HG03066 (cell line): ENCODE results near the gene TENM3.

Experiments
- ATAC-seq: cut with Tn5 transposase; IDR thresholded peaks from one replicate; pipeline ENCODE4 v1.9.1; 2021; ENCODE audit warnings: low read depth; ENCODE audit not compliant: unreplicated experiment

Gene TENM3

DNA sequence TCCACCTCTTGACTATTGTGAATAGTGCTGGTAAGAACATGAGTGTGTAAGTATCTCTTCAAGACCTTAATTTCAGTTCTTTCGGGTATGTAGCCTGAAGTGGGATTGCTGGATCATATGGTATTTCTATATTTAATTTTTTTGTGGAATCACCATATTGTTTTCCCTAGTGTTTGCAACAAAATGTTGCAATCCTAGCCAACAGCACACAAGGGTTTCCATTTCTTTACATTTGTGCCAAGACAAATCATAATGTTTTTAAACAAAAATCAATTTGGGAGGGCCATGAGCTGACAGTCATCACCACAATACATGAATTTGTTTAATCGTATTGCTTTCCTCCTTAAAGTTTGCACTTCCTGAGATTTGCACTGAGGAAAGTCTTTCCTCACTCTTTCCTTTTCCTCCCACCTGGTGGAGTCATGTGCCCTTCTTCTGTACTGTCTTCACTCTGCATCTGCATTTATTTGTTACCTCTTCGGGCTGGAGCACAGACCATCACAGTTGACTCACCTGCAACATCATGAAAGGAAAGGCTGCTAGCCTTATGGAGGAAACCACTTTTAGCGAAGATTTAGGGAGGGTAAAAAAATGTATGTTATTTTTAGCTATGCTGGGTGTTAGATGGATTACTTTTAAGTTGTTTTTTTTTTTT is 404.6 kb downstream of the TENM3 start:
- no peak for ATAC-seq

DNA sequence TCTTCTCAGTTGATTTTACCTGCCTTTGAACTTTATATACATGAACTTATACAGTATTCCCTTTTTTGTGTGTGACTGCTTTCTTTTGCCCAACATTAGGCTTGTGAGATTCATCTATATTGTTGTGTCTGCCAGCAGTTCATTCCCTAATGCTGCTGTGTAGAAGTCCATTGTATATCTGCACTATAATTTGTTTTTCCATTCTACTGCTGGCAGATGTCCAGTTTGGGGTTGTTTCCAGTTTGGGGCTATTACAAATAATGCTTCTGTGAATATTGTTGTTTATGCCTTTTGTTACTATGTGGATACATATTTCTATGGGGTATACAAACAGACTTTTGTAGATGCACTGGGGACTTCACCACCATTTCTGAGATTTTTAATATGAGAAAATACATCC is 405.6 kb downstream of the TENM3 start:
- ATAC-seq = no peak

DNA sequence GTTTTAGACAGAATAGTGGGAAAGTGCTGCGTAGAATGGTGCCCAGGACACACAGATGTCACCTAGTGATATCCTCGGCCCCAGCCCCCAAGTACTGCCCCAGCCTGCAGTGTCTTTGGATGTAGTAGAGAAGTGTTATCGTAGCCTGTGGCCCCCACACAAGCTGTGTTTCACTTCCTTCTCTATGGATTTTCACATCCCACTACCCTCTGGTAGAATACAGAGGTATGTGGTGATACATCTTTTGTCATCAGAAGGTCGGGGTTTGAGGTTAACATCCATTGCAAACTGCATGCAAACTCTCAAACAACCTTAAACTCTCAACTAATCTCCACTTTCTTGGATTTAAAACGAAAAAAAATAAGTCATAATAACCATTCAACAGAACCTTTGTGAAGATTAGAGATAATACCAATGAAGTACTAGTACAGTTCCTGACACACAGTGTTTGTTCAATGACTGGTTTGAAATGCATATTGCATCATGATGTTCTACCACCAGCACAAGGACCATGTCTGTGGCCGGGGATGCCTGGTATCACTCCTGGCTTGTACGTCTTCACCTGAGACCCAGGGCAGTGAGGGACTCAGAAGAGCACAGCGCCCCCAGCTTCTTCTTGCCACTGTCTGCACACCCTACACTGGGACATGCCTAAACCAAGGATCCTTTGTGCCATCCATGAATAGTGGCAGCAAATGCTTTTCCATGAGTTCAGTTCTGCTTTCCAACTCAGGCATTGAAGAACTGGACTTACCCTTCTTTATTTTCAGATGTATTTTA is 406.7 kb downstream of the TENM3 start:
- no peak for ATAC-seq

DNA sequence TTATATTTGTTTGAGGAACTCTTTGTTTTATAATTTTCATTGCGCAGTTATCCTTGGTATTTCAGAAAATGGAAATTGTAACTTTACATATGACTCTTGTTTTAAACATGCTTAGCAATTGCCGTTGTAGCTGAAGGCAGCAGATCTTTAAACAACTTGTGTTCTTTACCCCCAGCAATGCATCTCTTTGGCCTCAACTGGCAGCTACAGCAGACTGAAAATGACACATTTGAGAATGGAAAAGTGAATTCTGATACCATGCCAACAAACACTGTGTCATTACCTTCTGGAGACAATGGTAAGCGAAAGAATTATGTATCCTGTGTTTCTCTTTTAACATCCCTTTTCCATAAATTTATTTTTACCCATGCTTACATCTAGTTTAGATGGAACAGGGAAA is 410.4 kb downstream of the TENM3 start:
- ATAC-seq = no peak

DNA sequence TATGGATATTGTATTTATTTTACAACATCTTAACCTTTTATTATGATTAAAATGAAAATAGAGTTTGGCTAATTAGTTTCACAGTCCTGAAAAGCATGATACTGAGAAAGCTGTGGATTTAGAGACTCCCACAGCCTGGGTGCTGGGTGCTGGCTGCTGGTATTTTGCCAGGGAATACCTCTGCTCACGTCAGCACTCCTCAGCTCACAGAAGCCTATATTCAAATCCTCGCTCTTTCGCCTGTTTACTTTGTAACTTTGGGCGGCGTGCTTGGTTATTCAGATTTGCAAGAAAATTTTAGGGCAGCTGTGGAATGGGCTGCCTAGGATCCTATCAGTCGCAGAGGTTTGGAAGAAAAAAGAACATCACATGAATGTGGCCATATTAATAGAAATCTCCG is 412.1 kb downstream of the TENM3 start:
- no peak for ATAC-seq

DNA sequence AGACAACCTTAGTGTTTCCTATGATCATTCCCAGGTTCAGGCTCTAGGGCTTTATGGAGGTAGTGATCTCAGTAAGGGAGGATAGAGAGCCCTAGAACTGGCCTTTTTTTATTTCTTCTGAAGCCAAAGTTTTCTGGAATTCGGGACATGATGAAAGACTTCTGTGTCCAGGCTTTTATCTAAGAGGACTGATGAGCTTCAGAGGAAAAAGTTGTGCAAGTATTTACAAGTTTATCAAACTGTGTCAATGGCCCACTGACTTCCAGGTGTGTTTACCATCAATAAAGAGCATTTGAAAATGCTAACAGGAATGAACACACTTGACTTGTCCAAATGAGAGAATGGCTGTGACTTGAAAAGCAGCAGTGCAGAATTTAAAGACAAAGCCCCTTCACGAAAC is 419.3 kb downstream of the TENM3 start:
- ATAC-seq = no peak

DNA sequence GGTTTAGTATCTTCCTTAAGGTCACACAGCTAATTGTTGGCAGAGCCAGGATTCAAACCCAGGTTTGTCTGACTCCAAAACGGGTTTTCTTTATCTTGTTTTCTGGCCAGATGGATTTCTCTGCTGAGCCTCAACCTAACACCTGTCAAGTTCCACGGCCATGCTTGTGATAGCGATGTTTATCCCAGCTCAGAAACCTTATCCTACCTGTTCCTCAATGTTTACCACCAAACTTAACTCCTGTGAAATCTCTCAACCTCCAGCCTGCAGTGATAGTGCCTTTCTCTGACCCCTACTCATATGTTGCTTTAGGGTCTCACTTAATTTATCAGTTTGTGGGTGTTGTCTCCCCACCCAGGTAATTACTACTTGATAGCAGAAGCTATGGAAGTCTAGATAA is 428.0 kb downstream of the TENM3 start:
- ATAC-seq = no peak

DNA sequence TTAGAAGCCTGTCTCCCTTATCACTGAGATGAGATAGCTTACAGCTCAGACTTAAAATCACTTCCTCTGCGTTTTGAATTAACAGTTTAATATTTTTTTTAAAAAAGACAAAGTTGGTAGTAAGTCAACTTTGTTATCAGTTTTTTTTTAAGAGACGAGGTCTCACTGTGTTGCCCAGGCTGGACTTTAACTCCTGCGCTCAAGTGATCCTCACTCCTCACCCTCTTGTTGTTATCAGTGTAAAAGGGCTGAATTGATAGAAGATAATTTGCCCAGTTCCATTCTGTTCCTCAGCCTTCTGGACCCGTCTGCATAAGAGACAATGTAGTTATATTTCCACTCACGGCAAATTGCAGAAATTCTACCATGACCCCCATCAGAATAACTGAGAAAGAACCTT is 428.5 kb downstream of the TENM3 start:
- no peak for ATAC-seq

DNA sequence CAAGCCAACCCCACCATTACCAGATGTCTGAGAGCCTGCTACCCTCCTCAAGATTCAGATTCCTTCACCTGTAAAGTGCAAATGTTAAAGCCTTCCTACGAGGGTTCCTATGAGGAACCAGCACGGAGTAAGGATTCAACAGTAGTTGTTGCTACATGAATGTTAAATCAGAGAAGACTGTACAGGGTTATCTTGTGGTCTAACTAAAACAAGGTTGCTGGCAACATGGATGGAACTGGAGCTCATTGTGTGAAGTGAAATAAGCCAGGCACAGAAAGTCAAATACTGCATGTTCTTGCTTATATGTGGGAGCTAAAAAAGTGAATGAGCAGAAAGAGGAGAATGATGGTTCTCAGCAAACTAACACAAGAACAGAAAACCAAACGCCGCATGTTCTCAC is 435.4 kb downstream of the TENM3 start:
- no peak for ATAC-seq

DNA sequence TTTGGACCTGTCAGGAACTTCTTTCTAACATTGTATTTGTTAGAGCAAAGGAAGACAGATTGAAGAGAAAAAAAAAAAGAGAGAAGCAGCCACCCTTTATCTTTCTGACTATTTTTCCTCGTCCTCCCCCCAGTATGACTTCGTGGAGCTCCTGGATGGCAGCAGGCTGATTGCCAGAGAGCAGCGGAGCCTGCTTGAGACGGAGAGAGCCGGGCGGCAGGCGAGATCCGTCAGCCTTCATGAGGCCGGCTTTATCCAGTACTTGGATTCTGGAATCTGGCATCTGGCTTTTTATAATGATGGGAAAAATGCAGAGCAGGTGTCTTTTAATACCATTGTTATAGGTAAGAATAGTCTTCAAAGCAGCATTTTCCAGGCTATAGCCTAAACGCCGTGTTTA is 436.3 kb downstream of the TENM3 start:
- ATAC-seq = no peak

DNA sequence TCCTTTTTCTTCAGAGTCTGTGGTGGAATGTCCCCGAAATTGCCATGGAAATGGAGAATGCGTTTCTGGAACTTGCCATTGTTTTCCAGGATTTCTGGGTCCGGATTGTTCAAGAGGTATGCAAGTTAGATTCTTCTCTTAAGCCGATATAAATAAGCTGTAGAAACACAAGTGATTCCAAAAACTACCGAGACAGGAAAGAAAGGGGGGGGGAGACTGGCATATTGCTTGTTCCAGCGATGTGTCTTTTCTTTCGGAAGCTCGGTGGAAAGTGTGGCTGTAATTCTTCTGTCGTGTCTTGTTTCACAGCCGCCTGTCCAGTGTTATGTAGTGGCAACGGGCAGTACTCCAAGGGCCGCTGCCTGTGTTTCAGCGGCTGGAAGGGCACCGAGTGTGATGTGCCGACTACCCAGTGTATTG is 437.0 kb downstream of the TENM3 start:
- ATAC-seq = no peak

DNA sequence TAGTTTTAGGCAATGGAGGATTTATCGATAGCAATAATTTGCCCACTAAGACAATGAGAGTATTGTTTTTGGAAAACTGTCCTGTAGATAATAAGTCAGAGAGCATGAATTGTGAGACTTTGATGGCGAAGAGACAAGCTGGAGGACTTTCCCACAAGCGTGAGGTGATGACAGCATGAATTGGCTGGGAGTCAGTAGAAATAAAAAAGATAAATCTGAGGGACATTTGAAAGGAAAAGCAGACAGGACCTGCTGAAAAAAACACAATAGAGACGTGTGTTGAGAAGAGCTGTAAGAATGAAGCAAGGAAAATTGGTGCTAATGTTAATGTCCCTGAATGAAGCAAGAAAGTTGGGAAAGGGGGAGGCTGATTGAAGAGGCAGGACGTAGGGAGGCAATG is 440.5 kb downstream of the TENM3 start:
- ATAC-seq = no peak

DNA sequence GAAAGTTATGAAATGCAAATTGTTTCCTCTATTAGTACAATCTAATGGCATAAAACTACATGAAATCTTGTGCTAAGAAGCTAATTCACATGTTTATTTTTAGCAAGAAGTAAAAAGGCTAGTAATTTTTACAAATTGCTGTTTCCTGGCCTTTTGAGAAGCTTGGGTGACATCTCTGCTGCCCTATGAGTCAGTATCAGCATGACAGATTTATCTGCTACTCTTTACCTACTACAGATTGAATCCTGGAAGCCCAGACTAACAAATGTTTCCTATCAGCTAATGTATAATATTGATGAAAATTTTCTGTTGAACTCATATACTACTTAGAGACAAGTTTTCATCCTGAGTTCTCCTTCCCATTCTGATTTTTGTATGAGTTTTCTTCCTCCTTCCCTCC is 441.6 kb downstream of the TENM3 start:
- ATAC-seq = no peak

DNA sequence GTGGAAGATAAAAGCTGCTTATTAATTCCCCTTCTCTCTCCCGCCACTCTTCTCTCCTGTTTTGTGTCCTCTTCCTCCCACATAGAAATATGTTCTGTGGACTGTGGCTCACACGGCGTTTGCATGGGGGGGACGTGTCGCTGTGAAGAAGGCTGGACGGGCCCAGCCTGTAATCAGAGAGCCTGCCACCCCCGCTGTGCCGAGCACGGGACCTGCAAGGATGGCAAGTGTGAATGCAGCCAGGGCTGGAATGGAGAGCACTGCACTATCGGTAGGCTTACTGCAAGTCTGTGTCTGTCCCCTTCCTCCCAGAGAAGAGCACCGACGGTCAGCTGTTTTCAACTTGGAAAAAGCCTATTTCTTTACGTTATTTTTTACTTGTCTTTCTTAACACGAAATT is 444.9 kb downstream of the TENM3 start:
- ATAC-seq = no peak

DNA sequence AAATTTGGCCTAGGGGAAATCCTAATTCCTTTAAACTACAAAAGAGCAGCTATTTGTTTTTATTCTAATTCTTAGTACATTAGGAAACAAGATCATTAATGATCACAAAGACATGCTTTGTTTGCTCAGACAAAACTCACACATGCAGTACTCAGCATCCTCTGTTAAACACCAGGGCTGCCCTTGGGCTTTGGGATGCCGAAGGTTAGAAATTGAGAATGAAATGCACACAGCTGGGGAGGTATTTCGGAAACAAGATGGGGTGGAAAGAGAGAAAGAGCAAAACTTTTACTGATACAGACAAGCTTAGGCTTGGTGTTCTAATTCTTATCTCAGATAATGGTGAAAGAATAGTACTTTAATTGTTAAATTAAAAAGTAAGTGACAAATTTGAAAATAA is 451.3 kb downstream of the TENM3 start:
- no peak for ATAC-seq

DNA sequence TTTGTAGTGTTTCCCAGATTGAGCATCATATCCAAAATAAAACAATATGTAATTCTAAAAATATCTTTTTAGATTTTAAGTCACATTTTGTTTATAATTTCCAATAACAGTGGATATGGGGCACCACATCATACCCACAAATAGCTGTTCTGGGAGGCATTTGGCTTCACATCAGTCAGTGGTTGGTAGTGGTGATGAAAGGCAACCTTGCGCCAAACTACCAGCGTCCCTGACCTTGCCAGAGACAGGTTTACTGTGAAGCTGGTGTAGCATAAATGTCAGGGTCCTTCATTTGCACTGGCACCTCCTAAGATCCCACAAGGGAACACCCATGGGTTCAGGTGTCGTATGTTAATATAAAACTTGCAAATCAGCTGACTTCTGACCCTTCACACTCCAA is 451.8 kb downstream of the TENM3 start:
- ATAC-seq = no peak

DNA sequence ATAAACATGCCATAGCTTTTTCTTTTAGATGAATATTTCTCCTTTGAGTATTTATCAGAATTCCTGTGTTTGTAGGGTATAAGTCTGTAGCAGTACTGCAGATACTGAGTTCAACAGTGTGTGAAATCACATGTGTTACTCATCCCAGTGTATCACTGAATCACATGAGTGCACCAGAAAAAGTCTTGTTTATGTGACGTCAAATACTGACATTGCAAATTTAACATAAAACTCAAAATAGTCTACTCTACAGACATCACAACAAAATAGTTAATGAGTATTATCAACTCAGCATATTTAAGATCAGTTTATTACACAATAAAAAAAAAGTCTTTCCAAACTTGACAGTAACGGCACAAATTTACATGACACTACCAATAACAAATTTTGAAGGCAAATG is 452.6 kb downstream of the TENM3 start:
- ATAC-seq = no peak

DNA sequence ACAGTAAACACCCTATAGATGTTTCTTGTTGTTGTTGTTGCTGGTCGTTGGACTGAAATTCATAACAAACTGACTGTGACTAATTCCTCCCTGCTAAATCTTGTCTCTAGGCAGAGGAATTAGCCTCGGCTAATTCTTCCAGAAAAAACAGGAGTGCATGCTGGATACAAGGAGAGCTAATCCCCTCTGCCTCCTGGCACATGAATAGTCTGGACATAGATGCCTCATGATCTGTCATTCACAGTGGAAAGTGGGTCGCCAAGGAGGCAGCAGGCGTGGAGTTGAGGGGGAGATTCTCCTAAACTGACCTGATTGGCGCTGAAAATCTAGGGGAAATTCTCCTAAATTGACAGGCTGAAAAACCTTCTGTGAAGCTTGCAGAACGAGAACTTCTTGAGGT is 453.9 kb downstream of the TENM3 start:
- no peak for ATAC-seq

DNA sequence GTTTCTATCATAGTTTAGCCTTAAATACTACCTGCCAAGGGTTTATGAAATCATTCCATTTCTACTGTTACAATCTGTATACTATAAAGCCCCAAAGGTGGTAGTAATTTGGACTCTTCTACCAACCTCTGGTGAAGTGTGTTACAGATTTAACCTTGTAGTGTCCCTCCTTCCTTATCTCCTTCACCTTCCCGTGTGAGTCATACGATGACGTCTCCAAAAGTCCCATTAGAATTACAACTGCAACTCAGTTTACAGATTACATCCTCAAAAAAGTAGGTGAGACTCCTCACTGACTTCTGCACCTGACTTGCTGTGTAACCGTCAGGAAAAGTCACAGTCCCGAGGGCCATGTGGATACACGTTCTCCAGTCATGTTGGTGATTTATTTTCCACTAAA is 455.0 kb downstream of the TENM3 start:
- no peak for ATAC-seq

DNA sequence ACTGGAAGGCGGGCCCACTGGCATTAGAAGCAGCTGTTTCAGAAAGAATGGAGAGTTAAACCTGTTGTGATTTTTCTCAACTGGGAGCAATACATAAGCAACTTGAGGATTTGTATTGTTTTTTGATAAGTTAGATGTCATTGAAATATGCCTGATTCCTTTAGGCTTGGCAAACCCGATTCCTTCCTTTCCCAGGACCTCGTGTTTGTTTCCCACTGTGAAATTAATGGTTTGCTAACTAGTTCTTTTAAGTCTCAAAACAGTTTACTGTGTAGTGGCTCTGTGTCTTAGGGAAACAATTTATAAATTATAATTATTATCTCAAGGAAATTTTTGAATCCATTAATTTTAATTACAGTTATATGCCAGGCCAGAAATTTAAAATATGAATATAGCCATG is 456.0 kb downstream of the TENM3 start:
- ATAC-seq = no peak

DNA sequence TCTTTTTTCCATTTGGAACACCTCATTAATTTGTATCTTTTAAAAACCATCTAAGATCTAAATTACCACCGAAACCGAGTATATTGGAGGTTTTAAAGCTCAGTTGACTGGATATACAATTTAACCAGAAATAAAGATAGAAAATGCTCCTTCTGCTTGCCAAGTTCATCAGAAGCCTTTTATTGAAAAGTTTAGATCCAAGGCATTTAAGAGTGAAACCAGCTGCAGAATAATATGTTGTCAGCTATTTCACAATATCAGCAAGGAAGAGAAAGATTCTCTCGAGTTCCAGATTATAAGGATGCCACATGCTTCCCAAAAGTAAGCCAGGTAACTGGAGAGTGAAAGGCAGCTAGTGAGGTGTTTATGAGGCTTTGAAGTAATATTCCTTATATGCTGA is 456.6 kb downstream of the TENM3 start:
- ATAC-seq = no peak

DNA sequence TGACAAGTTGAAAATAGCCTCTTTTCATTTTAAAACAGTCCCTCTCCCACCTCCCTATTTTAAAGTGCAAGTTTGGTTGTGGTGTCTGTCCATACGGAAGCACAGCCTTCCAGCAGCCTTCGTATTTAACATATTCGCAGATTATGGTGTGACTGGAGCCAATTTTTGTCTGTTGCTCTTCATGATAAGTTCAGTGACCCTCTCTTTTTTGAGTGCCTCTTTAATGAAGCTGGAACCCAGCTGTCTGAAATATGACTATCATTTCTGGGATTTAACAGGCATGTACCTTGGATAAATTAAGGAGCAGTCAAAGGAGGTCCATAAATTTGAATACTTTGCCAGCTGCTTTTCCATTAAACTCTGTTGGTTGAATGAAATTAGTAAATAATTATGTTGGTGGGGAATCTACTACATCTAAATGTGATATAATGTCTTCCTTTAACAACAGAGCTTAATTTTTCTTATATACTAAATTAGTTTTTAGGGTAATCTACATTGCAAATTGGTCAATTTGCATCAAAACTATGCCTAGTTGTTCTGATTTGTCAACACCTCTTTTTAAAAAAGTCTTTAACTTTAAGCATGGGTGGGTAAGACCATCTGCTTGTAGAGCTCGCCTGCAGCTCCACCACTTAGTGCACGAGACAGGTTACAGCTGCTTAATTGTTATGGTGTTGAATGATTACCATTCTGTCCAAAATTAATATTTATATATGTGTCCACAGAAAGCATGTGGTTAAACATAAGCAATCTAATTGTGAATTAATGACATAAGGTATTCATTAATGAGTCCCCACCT is 457.4 kb downstream of the TENM3 start:
- ATAC-seq = no peak
